OCI-LY3 (cell line): ENCODE results near the gene CLSTN3.
A peak's percentile ranks its signal among the peaks of the same experiment; 100 is the strongest.

Experiments
- H2AFZ ChIP-seq: fragments of 200-600, 300-600 bp; shearing (Covaris generic); 2 replicates; pipeline ENCODE4 v1.6.0; 2014; ENCODE audit warnings: antibody characterized with exemption, low read depth, low read length
- H3K27ac ChIP-seq: fragments of 200-600, 300-600 bp; sonication (generic); 2 replicates; pipeline ENCODE4 v1.5.1; 2014; ENCODE audit warnings: mild to moderate bottlenecking, low read length, moderate library complexity, mixed read lengths
- H3K27me3 ChIP-seq: fragments of 200-600, 300-600 bp; sonication (generic); 2 replicates; pipeline ENCODE4 v1.6.1; 2014; ENCODE audit warnings: low read depth, low read length, mixed read lengths
- H3K36me3 ChIP-seq: fragments of 200-600, 300-600 bp; sonication (generic); replicated peaks from 2 replicates; pipeline ENCODE3; 2014; ENCODE audit warnings: low read depth, low read length, mixed read lengths
- H3K4me1 ChIP-seq: fragments of 300-600, 200-600 bp; sonication (generic); 2 replicates; pipeline ENCODE4 v1.6.1; 2014; ENCODE audit warnings: low read length, mixed read lengths
- H3K4me2 ChIP-seq: fragments of 200-600, 300-600 bp; sonication (generic); 2 replicates; pipeline ENCODE4 v1.6.1; 2014; ENCODE audit warnings: low read length, mixed read lengths
- H3K4me3 ChIP-seq: fragments of 300-600, 200-600 bp; sonication (generic); 2 replicates; pipeline ENCODE4 v1.5.1; 2014; ENCODE audit warnings: antibody characterized with exemption, mild to moderate bottlenecking, low read length, moderate library complexity
- H3K79me2 ChIP-seq: fragments of 300-600, 200-600 bp; shearing (Covaris generic); 2 replicates; pipeline ENCODE4 v1.6.1; 2014; ENCODE audit warnings: mild to moderate bottlenecking, low read length, mixed read lengths
- H3K9ac ChIP-seq: fragments of 300-600, 200-600 bp; shearing (Covaris generic); 2 replicates; pipeline ENCODE4 v1.6.0; 2014; ENCODE audit warnings: mild to moderate bottlenecking, low read length, moderate library complexity
- H3K9me3 ChIP-seq: fragments of 200-600, 300-600 bp; shearing (Covaris generic); 2 replicates; pipeline ENCODE4 v1.6.1; 2014; ENCODE audit warnings: low read length, mixed read lengths; ENCODE audit not compliant: insufficient read depth
- H4K20me1 ChIP-seq: fragments of 200-600, 300-600 bp; sonication (generic); 2 replicates; pipeline ENCODE4 v1.6.1; 2016; ENCODE audit warnings: low read length, mixed read lengths; ENCODE audit not compliant: insufficient read depth
- CTCF ChIP-seq: fragments of 200-600, 300-600 bp; sonication (generic); IDR thresholded peaks from 2 replicates; pipeline ENCODE4 v1.5.1; 2014; ENCODE audit warnings: antibody characterized with exemption, low read length, low read depth
- EZH2phosphoT487 ChIP-seq: fragments of 200-600 bp; shearing (Covaris generic); IDR thresholded peaks from 2 replicates; pipeline ENCODE4 v1.6.1; 2018; ENCODE audit warnings: antibody characterized with exemption, mixed run types, low read depth

CLSTN3 gene

GRCh38 chr12:7109572-7109920 lies 20.6 kb upstream of the CLSTN3 start:
- Histone ChIP-seq H2AFZ (no peak overlapping the region), H3K4me3 (peak overlapping the region; percentile 96)

GRCh38 chr12:7110661-7111060 lies 19.5 kb upstream of the CLSTN3 start:
- peaks cover 7% of the 10 kb centered on the region; the same call in 1 of the 2 replicates for H3K79me2 ChIP-seq
- H3K4me3 ChIP-seq: no peak overlapping the region
- no peaks in the 10 kb centered on the region for H3K27me3 ChIP-seq
- H3K4me2 ChIP-seq: no peak overlapping the region
- no peaks in the 10 kb centered on the region for H4K20me1 ChIP-seq
- TF ChIP-seq EZH2phosphoT487 (no peak), CTCF (no peak)
- no peak overlapping the region for H2AFZ ChIP-seq
- H3K9me3 ChIP-seq: peaks cover 7% of the 10 kb centered on the region; the same call in 1 of the 2 replicates
- no peaks in the 10 kb centered on the region for H3K4me1 ChIP-seq
- no peak overlapping the region for H3K9ac ChIP-seq
- H3K36me3 ChIP-seq: peaks cover 12% of the 10 kb centered on the region
- H3K27ac ChIP-seq: no peak overlapping the region

More at GRCh38 chr12:7109572-7109920, 20.6 kb upstream of the CLSTN3 start:
- peaks cover 7% of the 10 kb centered on the region; the same call in 1 of the 2 replicates for H3K9me3 ChIP-seq
- H3K27me3 ChIP-seq: no peaks in the 10 kb centered on the region
- H3K36me3 ChIP-seq: peaks cover 15% of the 10 kb centered on the region
- peak overlapping the region; percentile 69 for H3K4me2 ChIP-seq
- H3K9ac ChIP-seq: peak overlapping the region; percentile 99; the same call in 1 of the 2 replicates
- no peaks in the 10 kb centered on the region for H4K20me1 ChIP-seq
- no peaks in the 10 kb centered on the region for H3K4me1 ChIP-seq
- peaks cover 7% of the 10 kb centered on the region; the same call in 1 of the 2 replicates for H3K79me2 ChIP-seq
- no peak for TF ChIP-seq EZH2phosphoT487
- no peak for TF ChIP-seq CTCF
- no peak overlapping the region for H3K27ac ChIP-seq

GRCh38 chr12:7112041-7112440 lies 18.1 kb upstream of the CLSTN3 start:
- Histone ChIP-seq H3K4me3 (no peak overlapping the region), H3K9ac (no peak overlapping the region), H4K20me1 (no peaks in the 10 kb centered on the region), H3K4me1 (no peaks in the 10 kb centered on the region), H3K27me3 (no peaks in the 10 kb centered on the region), H3K79me2 (peaks cover 7% of the 10 kb centered on the region; the same call in 1 of the 2 replicates), H3K9me3 (no peaks in the 10 kb centered on the region), H3K36me3 (peaks cover under 1% of the 10 kb centered on the region), H3K4me2 (no peak overlapping the region), H3K27ac (no peak overlapping the region), H2AFZ (no peak overlapping the region)
- TF ChIP-seq CTCF: no peak
- TF ChIP-seq EZH2phosphoT487: no peak

- Histone ChIP-seq H3K9ac (no peak overlapping the region), H2AFZ (no peak overlapping the region), H3K4me2 (no peak overlapping the region), H3K9me3 (no peaks in the 10 kb centered on the region), H3K27me3 (no peaks in the 10 kb centered on the region), H3K36me3 (no peaks in the 10 kb centered on the region), H3K4me3 (no peak overlapping the region), H4K20me1 (no peaks in the 10 kb centered on the region), H3K27ac (no peak overlapping the region), H3K4me1 (no peaks in the 10 kb centered on the region), H3K79me2 (peaks cover 3% of the 10 kb centered on the region; the same call in 1 of the 2 replicates)
- TF ChIP-seq EZH2phosphoT487 (no peak), CTCF (peak; percentile 79)
Observed at GRCh38 chr12:7113389-7113871, 16.7 kb upstream of the CLSTN3 start.
